ENCODE data around the gene ANO2. TPM values are rescaled to one million over a fixed set of nuclear protein-coding genes. Genes with fewer than 3 reads are reported as not detected.
A peak's percentile ranks its signal among the peaks of the same experiment; 100 is the strongest.
"Not testable (repeated sequence)": the region's sequence is repeated elsewhere in the genome, so short reads cannot be mapped to it uniquely, and the experiment has no call there.

The ANO2 gene
- polyA plus RNA-seq, 10 donors = 2.4 to 5.1 (median 3.8) TPM

GRCh38 chr12:5669624-5670023 is 275.4 kb downstream of the ANO2 start:
- not testable (repeated sequence) for DNase-seq

GRCh38 chr12:5665615-5666014 is 279.4 kb downstream of the ANO2 start:
- DNase-seq = peak in 1 of 3 donors; percentile 89

GRCh38 chr12:5661811-5662210 is 283.2 kb downstream of the ANO2 start:
- DNase-seq = peak; percentile 62 to 68 (median 67)

- no peak for DNase-seq
These were observed 284.8 kb downstream of the ANO2 start for GRCh38 chr12:5660238-5660637.

GRCh38 chr12:5658339-5658941 is 286.6 kb downstream of the ANO2 start:
- not testable (repeated sequence) for DNase-seq

GRCh38 chr12:5656836-5657235 is 288.2 kb downstream of the ANO2 start:
- DNase-seq = no peak

GRCh38 chr12:5655120-5655519 is 289.9 kb downstream of the ANO2 start:
- DNase-seq = no peak

GRCh38 chr12:5654019-5654418 is 291.0 kb downstream of the ANO2 start:
- DNase-seq = no peak

- no peak for DNase-seq
These were observed 294.1 kb downstream of the ANO2 start for GRCh38 chr12:5650829-5651461.

- no peak for DNase-seq
These were observed 294.8 kb downstream of the ANO2 start for GRCh38 chr12:5650281-5650680.

GRCh38 chr12:5648692-5649359 is 296.2 kb downstream of the ANO2 start:
- DNase-seq = peak; percentile 29 to 64 (median 32)

- no peak for DNase-seq
These were observed 301.8 kb downstream of the ANO2 start for GRCh38 chr12:5643266-5643665.

GRCh38 chr12:5637698-5638097 is 307.4 kb downstream of the ANO2 start:
- no peak for DNase-seq

GRCh38 chr12:5636907-5637306 is 308.2 kb downstream of the ANO2 start:
- DNase-seq = no peak

- peak in 1 of 3 donors; percentile 37 for DNase-seq
These were observed 312.0 kb downstream of the ANO2 start for GRCh38 chr12:5633106-5633505.

- no peak for DNase-seq
These were observed 312.6 kb downstream of the ANO2 start for GRCh38 chr12:5632453-5632852.

- no peak for DNase-seq
These were observed 313.6 kb downstream of the ANO2 start for GRCh38 chr12:5631497-5631896.

- no peak for DNase-seq
These were observed 314.3 kb downstream of the ANO2 start for GRCh38 chr12:5630726-5631125.

GRCh38 chr12:5628501-5628900 is 316.6 kb downstream of the ANO2 start:
- no peak for DNase-seq

- no peak for DNase-seq
These were observed 317.9 kb downstream of the ANO2 start for GRCh38 chr12:5627053-5627630.

- DNase-seq = peak in 2 of 3 donors; percentile 18 to 45
These were observed 318.9 kb downstream of the ANO2 start for GRCh38 chr12:5626151-5626550.

GRCh38 chr12:5624486-5625272 is 320.4 kb downstream of the ANO2 start:
- no peak for DNase-seq

Measured in muscle of back (tissue), 11 donors.